GM19193 (cell line): ENCODE measurements around the gene GCK.

Experiments
- POLR2A ChIP-seq: IDR thresholded peaks from 4 replicates; pipeline ENCODE4 v1.6.1; 2011; ENCODE audit not compliant: insufficient read depth, insufficient read length; ENCODE audit errors: extremely low read depth

The GCK gene

DNA sequence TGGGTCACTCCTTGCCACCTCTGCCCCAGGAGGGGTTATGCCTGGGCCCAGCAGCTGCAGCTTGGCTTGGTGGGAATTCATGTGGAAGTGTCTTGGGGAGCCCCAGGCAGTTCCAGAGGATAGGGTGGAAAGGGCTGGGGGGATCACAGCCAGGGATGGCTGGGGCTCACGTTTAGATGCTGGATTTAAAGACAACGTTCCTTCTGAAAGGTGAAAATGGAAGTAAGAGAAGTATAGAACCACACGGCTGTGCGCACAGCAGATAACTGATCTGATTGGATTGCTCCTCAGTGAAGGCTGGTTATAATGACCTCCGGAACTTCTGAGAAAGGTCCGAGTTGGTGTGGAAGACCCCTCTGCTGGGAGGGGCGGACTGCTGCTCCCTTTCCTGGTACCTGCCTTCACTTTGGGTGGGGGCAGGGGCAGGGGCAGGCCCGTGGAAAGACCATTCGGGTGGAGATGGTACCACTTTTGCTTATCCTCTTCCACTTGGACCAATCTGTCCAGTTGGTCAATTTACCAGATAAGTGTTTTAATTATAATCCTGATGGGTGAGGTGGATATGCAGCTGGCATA, 40.2 kb downstream of the GCK start:
- no peak for TF ChIP-seq POLR2A

DNA sequence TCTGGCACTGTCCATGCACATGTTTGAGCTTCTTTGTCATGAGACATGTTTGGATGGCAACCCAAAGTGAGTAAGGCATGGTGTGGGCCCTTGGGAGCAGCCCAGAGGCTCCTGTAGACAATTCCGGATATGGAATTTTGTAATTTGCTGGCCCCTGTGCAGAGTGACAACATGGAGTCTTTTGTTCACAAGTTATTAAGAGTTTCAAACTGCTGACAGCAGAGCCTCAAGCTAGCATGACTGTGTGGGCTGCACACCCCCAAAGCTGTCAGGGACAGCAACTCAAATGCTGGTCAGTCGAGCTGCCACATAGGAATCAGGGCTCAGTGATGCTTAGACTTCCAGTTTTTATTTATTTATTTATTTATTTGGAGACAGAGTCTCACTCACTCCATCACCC, 41.1 kb downstream of the GCK start:
- TF ChIP-seq POLR2A = no peak

DNA sequence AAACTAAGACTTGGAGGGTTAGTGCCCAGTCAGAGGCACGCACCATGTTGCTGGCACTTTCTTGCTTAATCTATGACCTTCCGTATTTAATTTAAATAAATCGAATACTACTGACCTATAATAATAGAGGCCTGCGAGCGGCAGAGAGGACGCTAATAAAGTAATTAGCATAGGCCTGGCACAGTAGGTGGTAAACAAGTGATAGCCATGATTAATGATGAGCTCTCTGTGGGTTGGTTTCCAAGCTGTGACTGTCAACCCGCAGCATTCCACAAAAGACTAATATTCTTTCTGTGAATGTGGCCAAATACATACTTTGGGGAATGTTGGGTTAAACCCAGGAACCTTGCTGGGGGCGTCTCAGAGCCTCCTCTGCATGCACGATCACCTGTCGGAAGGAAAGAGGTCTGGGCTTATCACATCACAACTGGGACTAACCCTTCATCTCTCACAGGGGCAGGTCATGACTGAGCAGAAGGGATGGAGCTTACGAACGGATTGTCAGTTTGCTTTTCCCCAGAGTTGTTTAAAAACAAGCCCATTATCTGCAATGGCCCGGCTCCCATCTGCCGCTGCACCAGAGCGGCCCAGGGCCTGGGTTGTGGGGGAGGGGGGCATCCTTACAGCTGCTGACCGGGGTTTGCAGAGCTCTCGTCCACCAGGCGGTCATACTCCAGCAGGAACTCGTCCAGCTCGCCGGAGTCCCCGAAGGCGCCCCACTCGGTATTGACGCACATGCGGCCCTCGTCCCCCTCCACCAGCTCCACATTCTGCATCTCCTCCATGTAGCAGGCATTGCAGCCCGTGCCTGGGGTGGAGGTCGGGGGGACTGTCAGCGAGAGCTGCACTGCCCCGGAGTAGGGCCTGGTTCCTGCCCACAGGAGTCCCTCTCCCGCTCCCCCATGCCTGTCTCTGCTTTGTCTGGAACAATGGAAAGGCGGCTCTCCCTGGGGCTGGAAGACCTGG, 41.9 kb downstream of the GCK start:
- TF ChIP-seq POLR2A = no peak

DNA sequence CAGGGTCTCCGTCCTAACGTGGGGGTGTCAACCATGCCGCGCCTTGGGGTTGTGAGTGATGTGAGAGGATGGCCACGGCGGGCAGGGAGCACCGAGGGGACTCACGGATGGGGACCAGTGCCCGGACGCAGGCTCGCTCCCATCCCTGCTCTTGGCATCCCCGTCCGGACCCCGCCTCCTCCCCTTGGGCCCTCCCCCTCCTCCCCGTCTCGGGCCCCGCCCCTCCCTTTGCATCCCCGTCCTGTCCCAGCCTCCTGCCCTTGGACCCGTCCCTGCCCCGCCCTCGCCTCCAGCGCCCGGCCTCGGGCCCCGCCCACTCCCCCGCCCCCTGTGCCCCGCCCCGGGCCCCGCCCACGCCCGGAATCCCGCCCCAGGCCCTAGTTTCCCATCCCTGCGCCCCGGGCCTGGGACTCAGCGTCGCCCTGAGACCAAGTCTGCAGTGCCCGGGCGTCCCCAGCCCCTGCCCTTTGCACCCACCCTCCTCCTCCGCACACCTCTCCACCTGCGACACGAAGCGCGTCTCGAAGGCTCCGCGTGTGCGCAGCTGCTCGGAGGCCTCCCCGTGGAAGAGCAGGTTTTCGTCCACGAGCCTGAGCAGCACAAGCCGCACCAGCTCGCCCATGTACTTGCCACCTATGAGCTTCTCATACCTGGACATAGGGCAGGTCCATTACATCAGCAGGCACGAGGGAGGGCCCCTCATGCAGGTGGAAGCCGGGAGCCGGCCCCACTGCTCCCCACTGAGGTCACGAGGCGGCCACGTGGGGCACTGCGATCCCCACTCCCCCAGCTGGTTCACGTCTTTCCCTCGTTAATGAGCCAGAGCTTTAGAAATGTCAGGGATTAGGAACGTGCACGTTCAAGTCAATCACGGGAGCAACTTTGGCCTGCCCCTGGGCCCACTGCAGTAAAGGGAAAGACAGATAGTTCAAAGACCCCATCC, 43.0 kb downstream of the GCK start:
- TF ChIP-seq POLR2A = no peak

DNA sequence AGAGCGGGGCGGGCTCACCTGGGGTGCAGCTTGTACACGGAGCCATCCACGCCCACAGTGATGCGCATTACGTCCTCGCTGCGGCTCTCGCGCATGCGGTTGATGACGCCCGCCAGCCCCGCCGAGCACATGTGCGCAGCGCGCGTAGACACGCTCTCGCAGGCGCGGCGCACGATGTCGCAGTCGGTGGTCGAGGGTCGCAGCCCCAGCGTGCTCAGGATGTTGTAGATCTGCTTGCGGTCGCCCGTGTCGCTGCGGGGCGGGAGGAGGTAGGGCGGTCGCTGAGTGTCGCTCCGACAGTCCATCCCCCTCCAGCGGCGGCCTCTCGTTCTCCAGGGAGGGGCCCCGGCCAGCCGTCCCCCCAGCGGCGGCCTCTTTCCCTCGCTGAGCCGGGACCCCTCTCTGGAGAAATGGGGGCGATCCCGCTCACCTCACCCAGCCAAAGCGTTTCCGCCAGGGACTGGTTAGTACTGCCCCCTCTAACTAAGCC, 43.7 kb downstream of the GCK start:
- TF ChIP-seq POLR2A = no peak

DNA sequence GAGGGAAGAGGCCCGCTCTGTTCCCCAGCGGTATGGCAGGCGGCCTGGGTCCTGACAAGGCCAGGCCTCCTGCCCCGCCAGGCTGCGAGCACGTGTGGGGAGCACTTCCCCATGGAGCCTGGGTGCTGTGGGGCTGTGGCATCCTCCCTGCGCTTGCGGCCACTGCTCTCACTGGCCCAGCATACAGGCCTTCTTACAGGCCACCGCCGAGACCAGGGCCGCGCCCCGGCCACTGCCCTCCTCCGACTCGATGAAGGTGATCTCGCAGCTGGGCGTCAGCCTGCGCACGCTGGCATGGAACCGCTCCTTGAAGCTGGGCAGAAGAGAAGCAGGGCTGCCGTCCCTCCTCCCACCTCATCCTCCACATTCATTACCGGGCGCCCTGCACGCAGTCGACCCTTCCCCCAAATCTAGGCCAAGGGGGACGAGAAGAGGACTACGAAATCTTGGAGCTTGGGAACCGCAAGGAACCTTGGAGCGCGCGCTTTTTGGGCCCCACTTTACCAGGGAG, 44.2 kb downstream of the GCK start:
- TF ChIP-seq POLR2A = no peak

DNA sequence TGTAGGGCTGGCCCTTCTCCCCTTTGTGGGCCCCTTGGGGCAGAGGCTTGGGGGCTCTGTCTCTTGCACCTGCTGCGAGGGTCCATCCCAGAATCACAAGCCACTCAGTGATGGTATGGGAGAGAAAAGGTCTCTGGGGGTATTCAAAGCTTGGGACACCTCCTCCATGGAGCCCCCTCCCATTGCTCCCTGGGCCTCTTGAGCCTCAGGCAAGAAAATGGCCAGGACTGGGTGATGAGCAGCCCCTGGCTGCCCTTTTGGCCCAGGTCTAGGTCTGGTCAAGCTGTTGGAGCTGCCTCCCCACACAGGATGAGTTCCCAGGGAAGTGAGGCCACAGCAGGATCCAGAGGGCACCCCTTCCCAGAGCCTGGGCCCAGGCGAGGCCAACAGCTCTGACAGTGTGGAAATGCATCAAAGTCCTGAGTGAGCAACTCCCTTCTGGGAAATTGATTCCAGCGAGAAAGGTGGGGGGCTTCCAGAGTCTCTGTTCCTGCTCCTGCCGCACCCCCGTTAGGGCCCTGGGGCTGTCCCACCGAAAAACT, 44.7 kb downstream of the GCK start:
- TF ChIP-seq POLR2A = no peak

DNA sequence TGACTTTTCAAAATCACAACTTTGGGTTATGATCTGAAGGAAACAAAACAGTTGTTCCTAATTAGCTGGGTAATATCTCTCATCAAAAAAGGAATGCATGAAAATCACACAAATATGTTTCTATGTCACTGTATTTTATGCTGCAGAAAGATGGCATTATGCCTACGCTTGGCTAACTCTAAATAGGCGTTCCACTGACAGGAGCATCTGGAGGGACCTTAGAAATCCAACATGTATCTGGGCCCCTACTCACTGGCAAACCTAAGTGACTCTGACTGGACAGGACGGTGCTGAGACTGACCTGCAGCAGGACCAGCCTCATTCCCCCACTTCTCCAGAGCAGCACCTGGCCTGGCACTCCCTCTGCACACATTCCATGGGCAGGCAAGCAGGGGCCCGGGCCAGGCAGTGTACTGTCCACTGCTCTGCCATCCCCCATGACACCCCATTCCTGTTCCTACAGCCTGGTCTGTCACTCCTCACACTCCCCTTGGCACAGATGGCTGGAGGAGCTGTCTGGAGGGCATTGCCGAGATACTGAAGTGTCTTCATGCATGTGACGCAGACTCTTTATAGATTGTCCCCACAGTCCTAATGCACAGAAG, 45.5 kb downstream of the GCK start:
- TF ChIP-seq POLR2A = no peak

DNA sequence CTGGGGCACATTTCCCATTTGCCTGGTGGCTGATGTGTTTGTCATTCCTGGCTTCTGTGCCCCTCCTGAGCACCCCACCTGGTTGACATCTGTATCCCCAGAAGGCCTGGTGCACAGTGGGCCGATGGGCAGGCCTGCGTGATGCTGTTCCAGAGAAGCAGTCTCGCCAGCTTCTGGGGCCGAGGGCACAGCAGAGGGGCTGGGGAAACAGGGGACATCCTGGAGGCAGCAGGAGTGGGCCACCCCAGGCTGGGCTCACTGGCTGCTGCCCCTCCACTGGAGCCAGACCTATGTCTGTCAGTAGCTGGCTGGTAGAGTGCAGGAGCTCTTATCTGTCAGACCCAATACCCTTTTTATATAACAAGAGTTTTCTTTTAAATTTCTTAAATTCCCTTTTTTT, 47.2 kb downstream of the GCK start:
- no peak for TF ChIP-seq POLR2A

DNA sequence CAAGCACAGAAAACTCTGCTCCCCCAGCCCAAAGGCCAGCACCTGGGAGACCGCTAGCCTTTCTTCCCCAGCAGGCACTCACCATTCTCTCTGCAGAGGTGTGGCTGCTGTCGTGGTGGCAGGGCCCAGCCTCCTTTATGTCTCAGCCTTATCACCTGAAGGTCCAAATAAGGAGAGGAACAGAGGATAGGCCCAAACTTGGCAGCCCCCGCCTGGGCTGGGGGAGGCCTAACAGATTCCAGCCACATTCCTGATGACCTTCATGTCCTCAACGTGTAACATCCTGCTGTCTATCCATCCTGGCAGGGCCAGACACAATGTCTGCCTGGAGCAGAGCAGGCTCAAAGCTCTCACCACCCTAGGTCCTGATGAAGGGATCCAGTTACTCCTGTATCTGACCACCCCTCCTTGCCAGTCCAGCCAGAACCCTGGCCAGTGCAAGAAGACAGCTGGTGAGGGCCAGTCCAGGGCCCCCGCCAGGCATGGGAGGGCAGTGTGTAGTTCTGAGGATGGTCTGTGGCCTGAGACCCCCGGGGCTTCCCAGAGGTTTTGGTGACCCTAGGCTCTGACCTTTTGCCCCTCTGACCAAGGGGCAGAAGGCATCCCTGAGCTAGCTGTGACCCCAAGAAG, 47.9 kb downstream of the GCK start, which contains the start of gene MYL7:
MYL7 (minus strand) TSS at position 112 of the 630 bp plus-strand sequence; CDS start at position 85, 27 bp downstream.
- TF ChIP-seq POLR2A = no peak

DNA sequence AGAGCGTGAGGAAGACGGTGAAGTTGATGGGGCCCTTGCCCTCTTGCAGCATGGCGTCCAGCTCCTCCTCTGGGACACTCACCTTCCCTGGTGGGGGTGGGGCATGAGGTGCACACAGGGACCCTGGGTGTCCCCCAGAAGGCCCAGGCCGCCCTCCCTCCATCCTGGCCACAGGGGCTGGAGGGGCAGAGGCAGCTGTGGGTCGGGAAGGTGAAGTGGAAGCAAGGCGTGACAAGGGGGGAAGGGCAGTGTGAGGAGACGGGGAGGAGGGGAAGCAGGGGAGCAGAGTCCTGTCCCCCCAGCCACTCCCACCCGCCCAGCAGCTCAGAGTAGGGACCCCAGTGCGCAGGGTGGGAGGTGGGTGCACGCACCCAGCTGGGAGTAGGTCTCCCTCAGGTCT, 48.9 kb downstream of the GCK start:
- no peak for TF ChIP-seq POLR2A

DNA sequence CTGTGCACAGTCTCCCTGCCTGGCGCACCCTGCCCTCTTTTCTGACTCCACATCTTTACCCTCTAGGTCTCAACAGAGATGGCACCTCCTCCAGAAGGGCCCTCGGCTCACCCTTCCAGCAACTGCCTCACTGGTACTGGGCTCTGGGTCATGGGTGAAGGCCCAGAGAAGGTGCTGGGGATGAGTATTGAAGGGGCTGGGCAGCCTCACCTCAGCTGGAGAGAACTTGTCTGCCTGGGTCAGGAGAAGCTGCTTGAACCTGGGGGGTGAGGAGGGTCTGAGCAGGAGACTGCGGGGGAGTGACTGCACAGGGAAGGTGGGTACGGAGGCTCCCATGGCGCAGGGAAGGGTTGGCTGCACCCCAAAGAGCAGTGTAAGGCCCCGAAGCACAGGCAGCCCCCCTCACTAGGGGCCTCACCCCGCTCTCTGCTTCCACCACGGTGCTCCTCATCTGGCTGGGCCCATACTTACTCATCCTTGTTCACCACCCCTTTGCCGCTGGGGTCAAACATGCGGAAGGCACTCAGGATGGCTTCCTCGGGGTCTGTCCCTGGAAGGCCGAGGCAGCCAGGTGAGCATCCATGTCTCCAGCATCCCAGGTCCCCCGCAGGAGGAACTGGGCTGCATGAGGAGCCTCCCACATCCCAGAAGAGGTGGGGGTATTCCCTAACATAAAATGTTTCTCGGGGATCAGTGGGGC, 49.8 kb downstream of the GCK start:
- no peak for TF ChIP-seq POLR2A

DNA sequence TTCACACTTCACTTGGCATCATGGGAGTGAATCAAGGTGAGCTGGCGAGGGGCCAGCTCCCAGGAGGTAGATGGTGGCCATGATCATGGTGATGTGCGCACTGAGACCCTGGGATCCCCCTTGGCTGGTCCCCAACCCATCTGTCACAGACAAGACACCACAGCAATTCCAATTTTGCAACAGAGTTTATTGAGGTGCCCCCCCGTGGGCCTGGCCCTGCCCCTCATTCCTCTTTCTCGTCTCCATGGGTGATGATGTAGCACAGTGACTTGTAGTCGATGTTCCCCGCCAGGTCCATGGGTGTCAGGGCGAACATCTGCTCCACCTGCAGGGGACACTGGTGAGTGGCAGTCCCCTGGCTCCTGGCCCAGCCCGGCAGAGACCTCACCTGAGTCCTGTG, 50.5 kb downstream of the GCK start:
- TF ChIP-seq POLR2A = no peak
